Measurements from ENCODE around the gene KIAA1217. TPM values are rescaled to one million over a fixed set of nuclear protein-coding genes. Genes with fewer than 3 reads are reported as not detected.

Gene KIAA1217
- total RNA-seq, 1 donor from 2014 or later = 121 TPM

DNA sequence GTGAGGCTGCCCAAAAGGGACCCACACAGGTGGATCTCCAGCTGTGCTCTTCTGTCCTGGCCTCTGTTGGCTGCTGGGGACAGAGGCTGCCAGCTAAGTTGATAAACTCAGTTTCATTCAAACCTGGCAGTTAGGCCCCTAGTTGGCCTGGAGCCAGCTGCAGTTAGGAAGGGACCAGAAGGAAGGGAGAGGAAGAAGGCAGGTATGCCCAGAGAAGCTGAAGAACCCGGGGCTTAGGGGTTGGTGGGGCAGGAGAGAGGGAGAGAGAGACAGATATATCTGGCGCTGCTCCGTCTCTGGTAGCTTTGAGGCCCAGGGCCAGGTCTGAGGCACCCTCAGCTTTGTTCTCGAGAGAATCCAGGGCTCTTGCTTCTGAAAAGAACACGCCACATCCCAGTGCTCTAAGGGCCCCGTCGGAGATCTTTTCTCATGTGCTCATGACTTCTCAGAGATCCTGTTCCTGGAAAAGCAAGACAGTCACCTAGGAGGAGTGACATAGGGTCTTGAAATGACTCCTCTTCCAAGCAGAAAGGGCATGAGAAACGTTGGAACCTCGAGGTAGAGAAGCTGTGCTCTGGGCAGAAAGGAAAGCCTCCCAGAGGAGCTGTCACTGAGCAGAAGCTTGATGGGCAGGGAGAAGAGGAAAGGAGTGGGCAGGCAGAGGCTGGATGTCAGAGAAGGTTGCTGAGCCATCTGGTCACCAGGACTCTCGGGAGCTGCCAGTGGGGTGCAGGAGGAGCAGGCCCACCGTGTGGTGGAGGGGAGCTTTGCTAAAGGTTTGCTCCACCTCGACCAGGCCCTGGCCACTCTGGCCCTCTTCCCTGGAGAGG is 361.1 kb downstream of the KIAA1217 start:
- Mint-ChIP-seq H3K4me1 (ENCODE audit: low read depth) (peaks cover 5% of the 10 kb centered on the region), H3K27ac (no peak overlapping the region), H3K27me3 (peaks cover 3% of the 10 kb centered on the region), H3K9me3 (ENCODE audit: low read depth) (no peaks in the 10 kb centered on the region), H3K4me3 (ENCODE audit: low read depth) (no peak overlapping the region), H3K36me3 (ENCODE audit: insufficient read depth) (no peaks in the 10 kb centered on the region)
- no peak for DNase-seq (ENCODE audit: low spot score, unreplicated experiment)
- TF ChIP-seq, protein P1, sequence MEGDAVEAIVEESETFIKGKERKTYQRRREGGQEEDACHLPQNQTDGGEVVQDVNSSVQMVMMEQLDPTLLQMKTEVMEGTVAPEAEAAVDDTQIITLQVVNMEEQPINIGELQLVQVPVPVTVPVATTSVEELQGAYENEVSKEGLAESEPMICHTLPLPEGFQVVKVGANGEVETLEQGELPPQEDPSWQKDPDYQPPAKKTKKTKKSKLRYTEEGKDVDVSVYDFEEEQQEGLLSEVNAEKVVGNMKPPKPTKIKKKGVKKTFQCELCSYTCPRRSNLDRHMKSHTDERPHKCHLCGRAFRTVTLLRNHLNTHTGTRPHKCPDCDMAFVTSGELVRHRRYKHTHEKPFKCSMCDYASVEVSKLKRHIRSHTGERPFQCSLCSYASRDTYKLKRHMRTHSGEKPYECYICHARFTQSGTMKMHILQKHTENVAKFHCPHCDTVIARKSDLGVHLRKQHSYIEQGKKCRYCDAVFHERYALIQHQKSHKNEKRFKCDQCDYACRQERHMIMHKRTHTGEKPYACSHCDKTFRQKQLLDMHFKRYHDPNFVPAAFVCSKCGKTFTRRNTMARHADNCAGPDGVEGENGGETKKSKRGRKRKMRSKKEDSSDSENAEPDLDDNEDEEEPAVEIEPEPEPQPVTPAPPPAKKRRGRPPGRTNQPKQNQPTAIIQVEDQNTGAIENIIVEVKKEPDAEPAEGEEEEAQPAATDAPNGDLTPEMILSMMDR (IDR thresholded peaks at IDR 0.05; ENCODE audit: unreplicated experiment) = no peak

DNA sequence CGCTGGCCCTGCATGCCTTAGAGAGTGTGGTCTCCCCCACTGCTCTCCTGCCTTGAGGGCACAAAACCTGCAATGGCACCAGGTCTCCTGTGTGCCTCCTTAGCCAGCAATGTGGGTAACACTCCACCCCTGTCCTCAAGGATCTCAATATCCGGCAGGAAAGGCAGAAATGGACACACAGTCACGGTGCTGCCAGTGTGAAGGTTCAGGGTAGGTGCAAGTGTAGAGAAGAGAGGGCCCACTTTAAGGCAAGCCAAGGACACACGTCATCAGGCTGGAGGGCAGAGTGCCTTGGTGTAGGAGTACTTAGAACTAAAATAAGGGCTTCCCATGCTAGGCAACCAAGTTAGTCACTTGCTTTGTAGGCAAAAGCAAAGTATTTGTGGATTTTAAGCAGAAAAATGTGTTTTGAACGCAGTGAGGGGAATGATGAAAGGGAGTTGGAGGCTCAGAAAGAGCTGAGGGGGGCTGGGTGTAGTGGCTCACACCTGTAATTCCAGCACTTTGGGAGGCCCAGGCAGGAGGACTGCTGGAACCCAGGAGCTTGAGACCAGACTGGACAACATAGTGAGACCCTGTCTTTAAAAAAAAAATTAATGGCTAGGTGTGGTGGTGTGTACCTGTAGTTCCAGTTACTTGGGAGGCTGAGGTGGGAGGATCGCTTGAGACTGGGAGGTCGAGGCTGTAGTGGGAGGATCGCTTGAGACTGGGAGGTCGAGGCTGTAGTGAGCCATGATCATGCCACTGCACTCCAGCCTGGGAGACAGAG is 361.9 kb downstream of the KIAA1217 start:
- Mint-ChIP-seq H3K36me3 (ENCODE audit: insufficient read depth) (no peaks in the 10 kb centered on the region), H3K4me3 (ENCODE audit: low read depth) (no peak overlapping the region), H3K27ac (peak overlapping the region; percentile 69), H3K4me1 (ENCODE audit: low read depth) (peaks cover 10% of the 10 kb centered on the region), H3K9me3 (ENCODE audit: low read depth) (no peaks in the 10 kb centered on the region), H3K27me3 (peaks cover 3% of the 10 kb centered on the region)
- no peak for DNase-seq (ENCODE audit: low spot score, unreplicated experiment)
- TF ChIP-seq, protein P1 (IDR thresholded peaks at IDR 0.05; ENCODE audit: unreplicated experiment) = no peak

DNA sequence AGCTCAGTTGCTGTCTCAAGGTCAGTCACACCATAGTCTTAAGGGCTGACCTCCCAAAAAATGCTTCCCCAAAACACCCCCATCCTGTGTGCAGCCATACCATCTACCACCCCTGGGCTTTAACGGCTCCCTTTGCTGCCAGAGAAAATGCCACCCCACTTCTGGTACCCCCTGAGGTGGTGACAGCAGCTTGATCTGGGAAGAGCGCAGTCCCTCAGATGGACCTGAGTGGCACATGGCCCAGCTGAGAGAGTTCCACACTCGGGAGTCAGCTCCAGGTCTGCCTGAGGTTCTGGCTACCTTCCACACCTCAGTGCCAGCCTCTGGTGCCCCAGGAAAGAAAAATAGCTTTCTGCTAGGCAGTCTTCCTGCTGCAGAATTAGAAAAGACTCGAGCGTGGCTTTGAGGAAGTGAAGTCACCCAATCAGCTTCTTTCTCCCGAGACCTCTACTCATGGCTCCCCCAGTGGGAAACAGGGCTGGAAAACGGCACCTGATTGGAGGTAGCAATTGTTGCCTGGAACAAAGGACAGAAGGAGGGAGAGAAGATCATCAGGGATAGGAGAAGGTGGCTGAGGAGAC is 363.0 kb downstream of the KIAA1217 start:
- no peak for DNase-seq (ENCODE audit: low spot score, unreplicated experiment)
- Mint-ChIP-seq H3K36me3 (ENCODE audit: insufficient read depth) (no peaks in the 10 kb centered on the region), H3K9me3 (ENCODE audit: low read depth) (no peaks in the 10 kb centered on the region), H3K4me1 (ENCODE audit: low read depth) (peaks cover 12% of the 10 kb centered on the region), H3K27me3 (peaks cover 3% of the 10 kb centered on the region), H3K4me3 (ENCODE audit: low read depth) (no peak overlapping the region), H3K27ac (no peak overlapping the region)
- TF ChIP-seq, protein P1 (IDR thresholded peaks at IDR 0.05; ENCODE audit: unreplicated experiment) = no peak

DNA sequence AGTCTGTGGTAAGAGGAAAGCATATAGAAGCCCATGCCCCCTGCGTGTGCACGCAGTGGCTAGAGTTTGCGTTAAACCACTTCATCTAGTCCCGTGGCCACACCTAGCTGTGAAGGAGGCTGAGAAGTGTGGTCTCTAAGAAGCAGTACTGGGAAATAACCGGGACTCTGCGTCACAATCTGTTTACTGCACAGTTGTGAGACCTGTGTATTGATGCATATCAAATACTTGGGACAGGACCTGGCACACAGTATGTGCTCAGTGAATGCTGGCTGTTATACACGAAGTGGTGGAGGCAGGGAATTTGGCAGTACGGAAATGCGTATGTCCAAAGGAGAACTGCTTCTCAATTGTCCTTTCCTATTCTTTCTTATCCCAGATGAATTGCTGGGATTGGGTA is 365.2 kb downstream of the KIAA1217 start:
- TF ChIP-seq, protein P1 (IDR thresholded peaks at IDR 0.05; ENCODE audit: unreplicated experiment) = no peak
- Mint-ChIP-seq H3K27me3 (peaks cover 3% of the 10 kb centered on the region), H3K4me1 (ENCODE audit: low read depth) (peaks cover 12% of the 10 kb centered on the region), H3K36me3 (ENCODE audit: insufficient read depth) (no peaks in the 10 kb centered on the region), H3K4me3 (ENCODE audit: low read depth) (no peak overlapping the region), H3K27ac (no peak overlapping the region), H3K9me3 (ENCODE audit: low read depth) (no peaks in the 10 kb centered on the region)
- no peak for DNase-seq (ENCODE audit: low spot score, unreplicated experiment)

DNA sequence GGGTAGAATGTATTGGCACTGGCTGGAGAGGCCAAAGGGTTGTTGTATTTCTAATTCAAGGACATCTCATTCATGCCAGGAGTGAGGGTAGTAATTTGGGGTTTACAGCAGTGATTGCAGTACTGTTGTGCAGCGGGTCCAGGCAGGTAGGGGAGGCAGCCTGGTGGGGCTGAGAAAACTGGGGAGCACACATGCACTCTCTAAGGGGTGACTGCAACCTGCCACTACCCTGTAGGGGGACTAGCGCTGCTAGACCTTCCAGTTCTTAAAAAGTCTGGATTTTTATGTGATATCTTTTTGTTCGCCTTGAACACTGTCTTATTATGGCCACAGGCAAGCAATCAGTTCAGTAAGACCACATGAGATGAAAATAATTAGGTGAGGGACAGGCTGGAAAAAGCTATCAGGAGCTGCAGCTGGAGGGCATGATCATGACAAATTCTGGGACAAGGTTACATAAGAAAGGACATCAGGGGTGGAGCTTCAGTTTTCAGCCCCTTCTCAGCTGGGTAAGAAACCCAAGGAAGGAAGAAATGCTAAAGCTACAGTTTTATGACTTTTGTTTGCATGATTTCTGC is 365.7 kb downstream of the KIAA1217 start:
- no peaks in the 10 kb centered on the region for H3K36me3 Mint-ChIP-seq (ENCODE audit: insufficient read depth)
- DNase-seq (ENCODE audit: low spot score, unreplicated experiment) = no peak

More for the DNA sequence above, 365.7 kb downstream of the KIAA1217 start:
- Mint-ChIP-seq H3K27me3 (peaks cover 3% of the 10 kb centered on the region), H3K9me3 (ENCODE audit: low read depth) (no peaks in the 10 kb centered on the region), H3K27ac (no peak overlapping the region), H3K4me1 (ENCODE audit: low read depth) (peaks cover 12% of the 10 kb centered on the region), H3K4me3 (ENCODE audit: low read depth) (no peak overlapping the region)
- TF ChIP-seq, protein P1 (IDR thresholded peaks at IDR 0.05; ENCODE audit: unreplicated experiment) = no peak

Data from progenitor cell of endocrine pancreas (in vitro differentiated cells).